Measurements from ENCODE around the gene POLR2L. TPM values are rescaled to one million over a fixed set of nuclear protein-coding genes. Genes with fewer than 3 reads are reported as not detected.

The POLR2L gene
- total RNA-seq, 1 donor from 2014 or later: 78.7 TPM

DNA sequence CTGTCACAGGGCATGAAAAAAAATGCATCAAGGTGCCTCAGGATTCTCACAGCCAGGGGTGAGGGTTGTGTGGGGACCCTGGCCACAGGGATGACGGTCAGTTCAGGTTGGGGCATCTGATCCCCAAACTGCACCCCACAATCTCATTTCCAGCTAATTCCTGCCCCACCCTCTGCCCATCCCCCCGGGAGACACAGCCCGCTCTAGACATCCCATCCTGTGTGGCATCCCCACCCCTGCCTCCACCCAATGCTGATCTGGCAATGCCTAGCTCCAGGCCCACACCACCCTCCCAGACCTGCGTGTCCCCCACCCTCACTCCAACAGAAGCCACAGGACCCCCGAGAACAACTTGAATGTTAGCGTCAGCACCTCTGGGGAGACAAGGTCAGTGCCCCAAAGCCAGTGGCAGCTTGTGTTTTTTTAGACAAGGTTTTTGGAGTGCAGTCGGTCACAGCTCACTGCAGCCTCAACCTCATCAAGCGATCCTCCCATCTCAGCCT, 25.6 kb upstream of the POLR2L start:
- no peak overlapping the region for H3K4me3 Mint-ChIP-seq
- H3K36me3 Mint-ChIP-seq: peaks cover 4% of the 10 kb centered on the region
- no peaks in the 10 kb centered on the region for H3K27me3 Mint-ChIP-seq (ENCODE audit: low read depth)
- H3K27ac Mint-ChIP-seq: no peak overlapping the region
- DNase-seq (ENCODE audit: low spot score in 2 of 2, unreplicated experiment in 2 of 2): no peak
- peaks cover 6% of the 10 kb centered on the region for H3K4me1 Mint-ChIP-seq
- no peak for TF ChIP-seq CTCF (IDR thresholded peaks at IDR 0.05; ENCODE audit: unreplicated experiment)
- no peaks in the 10 kb centered on the region for H3K9me3 Mint-ChIP-seq

DNA sequence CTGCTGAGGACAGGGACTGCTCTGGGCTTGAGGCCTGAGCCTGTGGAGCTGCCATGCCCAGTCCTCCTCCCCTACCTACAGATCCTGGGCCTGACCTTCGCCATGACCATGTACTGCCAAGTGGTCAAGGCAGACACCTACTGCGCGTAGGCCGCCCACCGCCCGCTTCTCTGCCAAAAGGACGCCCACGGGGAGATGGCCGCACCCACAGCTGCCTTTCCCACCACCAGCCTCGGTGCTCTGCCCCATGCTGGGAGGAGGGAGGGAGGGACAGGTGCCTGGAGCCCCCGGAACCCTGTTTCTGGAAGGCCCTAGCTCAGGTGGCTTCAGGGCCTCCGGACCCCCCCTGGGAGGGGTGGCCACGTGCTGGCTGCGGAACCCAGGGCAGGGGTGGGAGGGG, 24.2 kb upstream of the POLR2L start:
- TF ChIP-seq CTCF (IDR thresholded peaks at IDR 0.05; ENCODE audit: unreplicated experiment): no peak
- no peaks in the 10 kb centered on the region for H3K9me3 Mint-ChIP-seq
- H3K4me1 Mint-ChIP-seq: peaks cover 16% of the 10 kb centered on the region
- peaks cover 4% of the 10 kb centered on the region for H3K36me3 Mint-ChIP-seq
- H3K4me3 Mint-ChIP-seq: no peak overlapping the region
- no peak for DNase-seq (ENCODE audit: low spot score in 2 of 2, unreplicated experiment in 2 of 2)
- no peaks in the 10 kb centered on the region for H3K27me3 Mint-ChIP-seq (ENCODE audit: low read depth)
- no peak overlapping the region for H3K27ac Mint-ChIP-seq

GRCh38 chr11:865462-866430, 23.4 kb upstream of the POLR2L start:
- no peak overlapping the region for H3K27ac Mint-ChIP-seq
- no peaks in the 10 kb centered on the region for H3K9me3 Mint-ChIP-seq
- H3K36me3 Mint-ChIP-seq: peaks cover 4% of the 10 kb centered on the region
- H3K4me3 Mint-ChIP-seq: no peak overlapping the region
- no peak for DNase-seq (ENCODE audit: low spot score in 2 of 2, unreplicated experiment in 2 of 2)
- no peaks in the 10 kb centered on the region for H3K27me3 Mint-ChIP-seq (ENCODE audit: low read depth)
- TF ChIP-seq CTCF (IDR thresholded peaks at IDR 0.05; ENCODE audit: unreplicated experiment): no peak
- H3K4me1 Mint-ChIP-seq: peaks cover 16% of the 10 kb centered on the region

DNA sequence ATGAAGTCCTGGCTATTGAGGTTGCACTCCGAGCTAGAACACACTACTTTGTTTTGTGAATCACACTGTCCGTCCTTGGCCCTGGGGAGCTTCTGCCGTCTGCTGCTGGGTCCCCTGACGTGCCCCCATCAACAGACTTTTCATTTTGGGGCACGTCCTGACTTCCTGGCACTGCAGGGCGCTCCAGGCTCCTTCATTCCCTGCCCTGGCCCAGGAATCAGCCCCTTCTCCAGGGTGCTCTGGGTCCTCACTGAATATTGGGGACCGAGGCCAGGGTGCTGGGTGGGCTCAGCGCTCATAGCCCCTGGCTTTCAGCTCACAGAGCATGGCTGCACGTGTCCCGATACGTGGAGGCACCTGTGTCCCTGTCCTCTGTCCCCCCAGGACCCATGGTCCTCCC, 22.6 kb upstream of the POLR2L start:
- no peak for TF ChIP-seq CTCF (IDR thresholded peaks at IDR 0.05; ENCODE audit: unreplicated experiment)
- no peak overlapping the region for H3K27ac Mint-ChIP-seq
- peaks cover 21% of the 10 kb centered on the region for H3K4me1 Mint-ChIP-seq
- no peak for DNase-seq (ENCODE audit: low spot score in 2 of 2, unreplicated experiment in 2 of 2)
- H3K27me3 Mint-ChIP-seq (ENCODE audit: low read depth): no peaks in the 10 kb centered on the region
- H3K4me3 Mint-ChIP-seq: no peak overlapping the region
- H3K36me3 Mint-ChIP-seq: peaks cover 4% of the 10 kb centered on the region
- no peaks in the 10 kb centered on the region for H3K9me3 Mint-ChIP-seq

DNA sequence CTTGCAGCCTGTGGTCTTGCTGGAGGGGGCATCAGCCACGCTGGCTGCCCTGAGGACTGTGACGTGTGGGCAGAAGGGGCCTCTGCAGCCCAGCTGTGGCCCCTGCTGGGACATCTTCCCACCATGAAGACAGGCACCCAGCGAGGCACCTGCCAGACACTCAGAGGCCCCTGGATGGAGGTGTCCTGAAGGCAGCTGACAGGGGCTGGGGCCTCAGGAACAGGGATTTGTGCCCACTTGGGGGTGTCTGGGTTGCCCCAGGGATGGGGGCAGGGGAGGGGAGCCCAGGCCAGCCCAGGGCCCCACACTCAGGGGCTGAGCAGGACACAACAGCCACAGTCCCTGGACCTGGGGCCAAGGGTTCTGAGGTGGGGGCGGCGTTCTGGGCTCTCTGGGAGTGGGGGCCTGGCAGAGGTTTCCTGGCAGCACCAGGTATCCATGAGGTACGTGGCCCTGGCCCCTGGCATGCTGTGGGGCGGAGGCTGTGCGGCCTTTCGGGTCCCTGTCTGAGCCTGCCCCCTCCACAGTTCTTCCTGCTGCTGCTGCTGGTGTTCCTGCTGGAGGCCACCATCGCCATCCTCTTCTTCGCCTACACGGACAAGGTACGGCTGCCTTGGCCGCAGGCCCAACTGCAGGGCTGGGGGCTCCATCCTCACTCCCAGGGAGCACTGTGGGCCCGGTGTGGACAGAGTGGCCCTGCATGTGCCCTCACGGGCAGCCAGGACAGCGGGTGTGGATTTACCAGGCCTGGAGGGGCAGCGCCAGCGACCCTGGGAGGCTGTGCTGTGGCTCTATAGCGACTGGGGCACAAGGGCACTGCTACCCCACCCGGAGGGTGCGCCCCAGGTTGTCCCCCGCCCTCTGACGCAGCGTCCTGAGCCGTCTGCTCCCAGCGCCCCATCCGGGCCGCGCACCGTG, 21.8 kb upstream of the POLR2L start:
- H3K36me3 Mint-ChIP-seq: peaks cover 4% of the 10 kb centered on the region
- DNase-seq (ENCODE audit: low spot score in 2 of 2, unreplicated experiment in 2 of 2): no peak
- TF ChIP-seq CTCF (IDR thresholded peaks at IDR 0.05; ENCODE audit: unreplicated experiment): no peak
- peaks cover 26% of the 10 kb centered on the region for H3K4me1 Mint-ChIP-seq
- no peak overlapping the region for H3K27ac Mint-ChIP-seq
- no peak overlapping the region for H3K4me3 Mint-ChIP-seq
- no peaks in the 10 kb centered on the region for H3K9me3 Mint-ChIP-seq
- H3K27me3 Mint-ChIP-seq (ENCODE audit: low read depth): no peaks in the 10 kb centered on the region

All from mesothelial cell of epicardium (in vitro differentiated cells).